AG08396 (cell line): Measurements from ENCODE around the gene ONECUT3.

Experiments
- DNase-seq: peaks from one replicate; pipeline ENCODE4 v3.0.0; 2012; ENCODE audit warnings: low spot score, mixed read lengths

ONECUT3 gene

DNA sequence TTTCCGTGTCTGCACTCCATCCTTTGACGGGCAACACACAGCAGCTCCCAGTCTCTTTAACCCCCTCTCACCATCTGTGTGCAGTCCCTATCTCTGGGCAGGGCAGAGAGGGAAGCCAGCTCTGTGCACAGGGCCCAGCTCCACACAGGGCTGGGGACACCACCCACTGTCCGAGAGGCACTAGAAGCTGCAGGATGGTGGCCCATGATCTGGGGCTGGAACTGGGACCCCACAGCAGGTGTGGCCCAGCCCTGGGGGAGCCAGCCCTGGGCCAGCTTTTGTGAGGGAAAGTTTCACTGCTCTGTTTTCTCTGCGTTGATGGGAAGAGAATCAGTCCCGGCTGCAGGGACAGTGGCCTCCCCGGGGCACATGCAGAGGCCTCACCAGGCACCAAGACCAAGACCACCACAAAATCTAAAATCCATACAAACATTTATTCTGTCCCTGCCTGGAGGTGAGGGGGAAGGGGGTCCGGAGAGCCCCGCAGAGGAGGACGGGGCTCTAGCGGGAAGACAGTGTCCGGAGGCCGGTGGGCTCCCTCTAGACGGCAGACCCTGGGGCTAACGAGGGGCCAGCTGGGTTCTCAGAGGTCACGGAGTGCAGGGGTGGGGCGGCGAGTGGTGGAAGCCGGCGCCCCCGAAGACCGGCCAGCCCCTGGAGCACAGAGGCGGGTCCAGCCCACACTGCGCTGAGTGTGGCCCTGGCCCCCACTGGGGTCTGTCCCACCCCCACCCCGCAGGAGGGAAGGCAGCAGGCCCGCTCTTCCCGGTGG is 61.7 kb downstream of the ONECUT3 start:
- no peak for DNase-seq

DNA sequence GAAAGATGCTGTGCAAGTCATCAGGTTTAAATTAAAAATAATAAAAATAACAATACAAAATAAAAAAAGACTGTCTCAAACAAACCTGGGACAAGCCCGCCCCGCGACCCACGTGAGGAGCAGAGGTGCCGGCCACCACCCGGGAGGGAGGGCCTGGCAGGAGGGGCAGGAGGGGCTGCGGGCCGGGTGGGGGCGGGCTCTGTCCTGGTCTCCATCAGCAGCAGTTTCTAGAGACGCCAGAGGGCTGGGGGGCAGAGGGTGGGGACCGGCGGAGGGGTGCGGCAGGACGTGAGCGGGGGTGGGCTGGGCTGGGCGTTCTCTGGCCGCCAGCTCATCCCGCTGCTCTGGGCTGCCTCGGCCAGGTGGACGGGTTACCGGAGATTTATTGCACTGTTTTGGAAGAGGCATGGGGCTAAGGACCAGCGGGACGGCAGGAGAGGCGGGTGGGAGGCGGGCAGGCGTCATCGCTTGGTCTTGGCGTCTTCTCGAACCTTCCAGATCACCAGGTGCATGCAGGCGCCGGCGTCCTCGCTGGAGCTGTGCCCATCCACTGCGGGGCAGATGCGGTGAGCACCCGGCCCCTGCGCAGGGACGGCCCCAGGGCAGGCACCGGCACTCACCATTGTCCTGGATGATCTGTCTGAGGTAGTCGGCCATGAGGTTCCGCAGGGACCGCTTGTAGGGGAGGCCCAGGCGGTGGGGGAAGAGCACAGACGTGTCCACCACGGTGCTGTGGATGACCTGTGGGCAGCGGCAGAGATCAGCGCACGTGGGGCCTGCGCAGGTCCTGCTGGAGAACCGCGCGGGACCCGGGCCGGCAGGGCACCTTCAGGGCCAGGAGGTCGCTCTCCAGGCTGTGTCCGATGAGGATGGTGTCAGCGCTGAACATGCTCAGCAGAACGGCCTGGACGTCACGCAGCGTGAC is 62.6 kb downstream of the ONECUT3 start:
- no peak for DNase-seq

DNA sequence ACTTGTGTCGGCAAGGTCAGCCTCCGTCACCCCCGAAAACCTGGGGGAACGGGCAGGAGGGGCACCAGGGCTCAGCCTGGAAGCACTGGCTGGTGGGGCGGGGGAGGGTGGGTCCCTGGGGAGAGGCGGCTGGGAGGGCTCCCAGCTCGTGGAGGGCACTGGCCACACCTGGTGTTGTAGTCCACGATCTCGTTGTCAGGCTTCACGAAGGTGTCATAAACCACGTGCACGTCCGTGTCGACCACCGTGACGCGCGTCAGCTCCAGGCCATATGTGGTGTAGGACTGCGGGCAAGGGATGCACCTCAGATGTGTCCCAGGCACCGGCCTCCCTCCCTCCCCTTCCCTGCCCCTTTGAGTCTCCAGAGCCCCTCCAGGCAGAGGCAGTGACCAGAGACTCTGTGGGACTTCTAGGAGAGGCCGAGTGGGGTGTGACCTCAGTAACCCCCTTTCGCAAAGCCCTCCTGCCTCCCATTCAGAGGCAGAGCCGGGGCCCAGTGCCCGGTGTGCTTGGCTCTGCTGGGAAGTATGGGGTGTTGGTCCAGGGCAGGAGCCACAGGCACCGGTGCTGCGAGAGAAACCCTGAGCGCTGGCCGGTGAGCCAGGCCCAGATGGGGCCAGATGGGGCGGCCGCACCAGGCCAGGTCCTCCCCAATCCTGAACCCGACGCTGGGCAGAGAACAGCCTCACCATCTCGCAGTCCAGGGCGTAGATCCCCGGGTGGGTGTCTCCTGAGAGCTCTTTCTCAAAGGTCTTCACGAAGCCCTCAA is 63.4 kb downstream of the ONECUT3 start:
- no peak for DNase-seq

DNA sequence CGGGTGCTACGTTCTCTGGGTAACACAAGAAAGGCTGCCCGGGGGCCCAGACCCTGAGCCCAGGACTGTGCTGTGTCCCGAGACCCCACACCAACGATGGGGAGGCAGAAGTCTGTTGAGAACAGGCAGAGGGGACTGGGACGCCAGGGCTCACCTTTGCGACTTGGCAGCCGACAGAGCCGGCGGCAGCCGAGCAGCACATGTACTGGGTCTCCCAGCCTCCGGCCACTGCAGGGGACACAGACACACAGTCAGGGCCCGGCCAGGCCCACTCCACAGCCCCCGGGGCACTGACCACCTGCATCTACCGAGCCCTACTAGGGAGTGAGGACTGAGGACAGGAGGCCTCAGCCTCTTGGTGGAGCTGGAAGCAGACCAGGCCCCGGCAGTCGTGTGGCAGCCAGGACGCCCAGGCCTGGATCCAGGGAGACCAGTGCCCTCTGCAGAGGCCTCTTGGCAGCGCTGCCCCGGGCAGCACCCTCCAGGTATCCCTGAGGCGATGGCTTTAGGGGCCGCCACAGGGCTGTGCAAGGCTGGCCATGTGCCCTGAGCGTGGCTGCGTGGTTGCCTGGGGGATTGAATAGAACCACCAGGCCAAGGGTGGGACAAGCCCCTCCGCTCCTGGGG is 64.4 kb downstream of the ONECUT3 start:
- no peak for DNase-seq

DNA sequence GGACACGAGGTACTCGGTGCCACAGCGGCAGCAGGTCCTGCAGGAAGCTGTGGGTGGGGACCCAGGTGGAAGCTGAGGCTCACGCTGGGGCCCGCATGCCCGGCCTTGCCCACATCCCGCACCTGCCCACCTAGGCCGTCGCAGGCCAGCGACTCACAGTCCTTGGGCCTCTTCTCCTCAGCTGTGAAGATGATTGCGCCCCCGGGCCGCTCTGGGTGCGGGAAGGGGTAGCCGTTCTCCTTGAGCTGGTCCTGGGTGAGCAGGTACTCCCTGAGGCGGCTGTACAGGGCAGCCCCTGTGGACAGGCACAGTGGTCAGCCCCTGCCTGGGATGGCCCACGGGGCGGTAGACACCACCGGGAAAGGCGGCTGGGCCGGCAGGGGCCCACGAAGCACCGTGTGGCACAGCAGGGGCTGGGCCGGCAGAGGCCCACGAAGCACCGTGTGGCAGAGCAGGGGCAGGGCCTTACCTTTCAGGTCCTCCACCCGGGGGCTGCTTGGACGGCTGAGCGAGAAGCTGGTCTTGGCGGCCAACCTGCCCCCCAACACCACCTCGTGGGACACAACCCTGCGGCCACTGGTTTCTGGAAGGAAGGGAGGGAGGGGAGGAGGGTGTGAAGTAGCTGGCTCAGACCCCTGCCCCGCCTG is 65.4 kb downstream of the ONECUT3 start:
- DNase-seq: no peak

DNA sequence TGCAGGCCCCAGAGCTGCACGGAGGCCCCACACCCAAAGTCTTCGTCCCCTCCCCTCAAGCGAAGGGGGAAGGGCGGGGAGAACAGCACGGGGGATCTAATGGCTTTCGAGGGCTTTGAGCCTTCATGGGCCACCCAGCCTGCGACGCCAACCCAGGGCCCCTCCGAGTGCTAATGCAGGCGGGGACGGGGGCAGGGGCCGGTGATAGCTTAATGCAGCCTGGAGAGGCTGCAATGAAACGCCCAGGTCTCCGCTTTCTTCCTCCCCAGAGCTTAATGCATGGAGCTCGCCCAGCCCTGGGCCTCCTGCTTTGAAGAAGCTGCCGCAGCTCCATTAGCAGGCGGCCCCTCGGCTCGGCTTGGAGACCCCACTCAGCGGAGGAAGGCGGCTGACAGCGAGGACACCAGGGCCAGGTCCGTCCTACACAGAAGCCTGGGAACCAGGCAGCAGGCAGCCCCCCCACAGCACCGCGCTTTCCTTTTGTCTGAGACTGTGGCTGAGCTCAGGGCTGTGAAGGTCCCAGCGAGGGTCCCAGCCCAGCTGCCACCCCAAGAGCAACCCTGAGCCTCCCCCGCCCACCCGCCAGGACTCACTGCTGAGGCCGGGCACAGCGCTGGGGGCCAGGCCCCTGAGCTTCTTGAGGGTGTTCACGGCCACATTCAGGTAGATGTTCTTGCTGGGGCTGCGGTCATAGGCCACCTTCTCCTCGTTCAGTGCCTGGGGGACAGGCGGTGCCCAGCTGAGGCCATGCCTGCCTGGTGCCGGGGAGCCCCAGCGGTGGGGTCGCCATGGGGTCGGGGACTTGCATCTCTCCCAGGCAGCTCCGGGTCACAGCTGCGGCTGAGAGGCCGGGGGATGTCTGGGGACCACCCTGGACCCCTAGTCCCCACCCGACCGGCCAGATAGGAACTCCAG is 66.3 kb downstream of the ONECUT3 start:
- no peak for DNase-seq

DNA sequence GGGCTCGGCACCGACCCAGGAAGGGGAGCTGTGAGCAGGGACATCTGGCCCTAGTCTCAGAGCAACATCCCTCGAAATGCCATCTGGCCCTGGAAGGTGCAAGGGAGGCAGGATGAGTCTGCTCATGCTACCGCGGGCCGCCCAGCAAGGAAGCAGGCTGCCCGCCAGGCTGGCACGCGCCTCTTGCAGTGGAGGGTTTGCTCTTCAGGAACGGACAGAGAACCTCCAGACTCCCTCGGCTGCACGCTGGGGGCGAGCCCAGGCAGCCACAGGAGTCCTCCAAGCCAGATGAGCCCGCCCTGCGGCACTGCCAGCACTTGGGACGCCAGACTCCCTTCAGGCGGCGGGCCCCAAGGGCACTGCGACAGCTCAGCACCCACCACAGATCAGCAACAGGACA is 68.9 kb downstream of the ONECUT3 start:
- DNase-seq: no peak

DNA sequence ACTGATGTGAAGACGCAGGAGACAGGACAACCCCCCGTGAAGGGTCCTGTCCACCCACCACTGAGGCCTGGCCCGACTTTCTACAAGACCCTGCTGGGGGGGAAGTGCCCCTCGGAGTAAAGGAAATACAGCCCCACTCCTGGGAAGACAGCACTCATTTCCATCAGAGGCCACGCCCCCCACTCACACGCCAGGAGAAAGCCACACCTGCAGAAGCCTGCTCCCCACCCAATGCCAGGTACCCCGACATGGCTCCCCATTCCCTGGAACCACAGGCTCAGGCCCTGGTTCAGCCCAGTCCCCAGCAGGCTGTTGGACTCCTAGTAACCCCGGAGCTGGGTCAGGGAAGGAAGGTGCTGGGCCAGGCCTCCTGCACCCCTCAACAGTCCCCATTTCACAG is 69.7 kb downstream of the ONECUT3 start:
- DNase-seq: no peak

DNA sequence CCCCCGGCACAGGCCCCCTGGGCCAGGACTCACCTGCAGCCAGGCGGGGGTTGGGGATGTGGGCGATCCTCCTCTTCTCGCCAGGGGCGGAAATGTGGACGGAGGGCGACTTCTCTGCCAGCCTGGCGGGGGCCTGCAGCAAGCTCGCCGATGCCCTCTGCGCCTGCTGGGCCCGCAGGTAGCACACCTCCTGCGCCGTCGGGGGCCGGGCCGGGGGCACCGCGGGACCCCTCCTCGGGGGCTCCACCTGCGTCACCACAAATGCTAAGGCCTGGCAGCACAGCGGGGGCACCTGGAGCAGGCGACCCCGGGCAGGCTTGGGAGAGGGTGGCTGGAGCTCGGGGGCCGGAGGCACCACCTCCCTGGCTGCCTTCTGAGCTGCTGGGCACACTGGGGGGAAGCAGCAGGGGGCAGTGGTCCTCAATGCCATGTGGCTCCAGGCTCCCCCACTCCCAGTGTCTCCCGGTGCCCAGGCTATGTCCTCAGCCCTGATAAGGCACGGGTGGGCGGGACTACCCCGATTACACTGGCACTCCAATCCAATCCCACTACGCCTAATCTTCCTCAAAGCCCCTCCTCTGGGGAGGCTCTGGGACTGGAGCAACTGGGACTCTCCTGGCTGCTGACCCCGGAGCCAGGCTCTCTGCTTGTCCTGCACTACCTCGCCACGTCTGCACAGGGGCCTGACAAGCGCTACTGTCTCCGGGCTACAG is 70.4 kb downstream of the ONECUT3 start:
- no peak for DNase-seq

DNA sequence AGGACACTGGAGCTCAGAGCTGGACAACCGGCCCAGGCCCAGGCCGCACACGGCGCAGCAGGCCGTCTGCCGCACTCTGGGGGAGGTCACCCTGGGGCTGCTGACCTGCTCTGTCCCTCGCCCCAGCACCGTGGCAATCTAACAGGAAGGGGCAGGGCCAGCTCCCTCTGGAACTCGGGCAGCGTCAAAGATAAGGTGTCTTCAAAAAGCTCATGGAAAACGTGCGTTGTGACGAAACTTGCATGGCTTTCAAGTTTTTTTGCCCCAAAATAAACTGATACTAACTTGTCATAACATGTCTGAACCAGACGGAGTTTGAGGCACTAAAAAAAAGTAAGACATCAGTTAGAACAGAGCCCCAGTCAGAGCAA is 70.9 kb downstream of the ONECUT3 start:
- no peak for DNase-seq

DNA sequence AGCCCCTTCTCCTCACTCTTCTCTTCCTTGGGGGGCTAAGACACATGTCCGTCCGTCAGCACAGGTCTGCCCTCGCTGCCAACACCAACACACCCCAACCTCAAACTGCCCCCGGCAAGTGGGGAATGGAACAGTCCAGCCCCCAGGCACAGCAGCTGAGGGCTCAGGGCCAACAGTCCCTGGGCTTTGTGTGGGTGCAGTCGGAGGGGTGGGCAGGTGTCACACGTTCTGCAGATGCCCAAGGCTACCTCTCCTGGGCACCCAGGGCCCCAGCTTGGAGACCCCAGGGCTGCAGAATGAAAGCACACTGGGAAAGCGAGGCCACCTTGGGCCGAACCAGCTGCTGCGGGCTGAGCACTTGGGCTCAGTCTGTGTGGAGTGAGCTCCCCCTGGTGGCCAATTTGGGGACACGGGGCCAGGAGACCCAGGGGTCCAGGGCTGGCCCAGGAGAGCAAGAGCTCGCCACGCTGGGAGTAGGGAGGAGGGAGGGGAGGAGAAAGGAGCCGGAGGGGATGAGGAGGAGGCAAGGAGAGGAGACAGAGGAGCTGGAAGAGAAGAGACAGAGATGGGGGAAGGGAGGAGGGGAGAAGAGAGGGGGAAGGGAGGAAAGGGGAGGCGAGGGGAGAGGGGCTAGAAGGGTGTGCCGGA is 72.7 kb downstream of the ONECUT3 start:
- DNase-seq: peak; percentile 96

DNA sequence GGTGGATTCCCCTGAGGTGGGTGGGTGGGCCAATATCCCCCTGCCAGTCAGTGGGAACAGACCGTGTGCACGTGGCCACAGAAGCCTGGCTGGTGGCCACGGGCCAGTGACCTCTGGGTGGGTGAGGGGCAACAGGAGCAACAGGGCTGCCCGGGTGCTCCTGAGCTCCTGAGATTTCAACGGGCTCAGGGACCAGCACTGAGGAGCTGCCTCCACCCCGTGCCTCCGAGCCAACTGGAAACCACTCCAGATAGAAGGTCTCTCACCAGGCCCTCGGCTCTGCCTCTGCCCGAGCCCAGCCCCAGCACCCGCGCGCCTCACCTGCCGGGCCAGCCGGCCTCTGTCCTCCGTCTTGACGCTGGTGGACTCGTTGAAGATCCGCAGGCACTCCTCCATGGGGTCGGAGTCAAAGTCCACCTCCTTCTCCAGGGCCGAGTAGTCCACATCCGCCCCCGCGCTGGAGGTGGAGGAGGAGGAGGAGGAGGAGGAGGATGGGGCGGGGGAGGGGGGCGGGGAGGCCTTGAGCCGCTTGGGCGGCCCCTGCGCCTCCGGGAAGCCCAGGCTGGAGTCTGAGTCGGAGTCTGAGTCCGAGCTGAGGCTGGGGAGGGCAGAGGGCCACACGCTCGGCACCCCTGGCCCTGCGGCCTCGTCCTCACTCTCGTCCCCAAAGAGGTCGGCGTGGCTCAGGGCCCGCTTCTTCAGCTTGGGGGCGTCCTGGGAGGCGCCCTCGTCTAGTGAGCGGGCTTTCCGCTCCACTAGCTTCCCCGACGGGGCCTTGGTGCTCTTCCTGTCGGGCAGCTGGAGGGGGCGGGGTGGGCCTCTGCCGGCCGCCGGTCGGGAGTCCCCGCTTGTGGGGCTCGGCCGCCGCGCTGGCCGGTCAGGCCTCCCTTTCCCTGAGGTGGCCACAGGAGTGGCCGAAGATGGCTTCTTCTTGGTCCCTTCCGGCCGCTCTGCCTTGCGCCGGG is 73.5 kb downstream of the ONECUT3 start:
- no peak for DNase-seq

DNA sequence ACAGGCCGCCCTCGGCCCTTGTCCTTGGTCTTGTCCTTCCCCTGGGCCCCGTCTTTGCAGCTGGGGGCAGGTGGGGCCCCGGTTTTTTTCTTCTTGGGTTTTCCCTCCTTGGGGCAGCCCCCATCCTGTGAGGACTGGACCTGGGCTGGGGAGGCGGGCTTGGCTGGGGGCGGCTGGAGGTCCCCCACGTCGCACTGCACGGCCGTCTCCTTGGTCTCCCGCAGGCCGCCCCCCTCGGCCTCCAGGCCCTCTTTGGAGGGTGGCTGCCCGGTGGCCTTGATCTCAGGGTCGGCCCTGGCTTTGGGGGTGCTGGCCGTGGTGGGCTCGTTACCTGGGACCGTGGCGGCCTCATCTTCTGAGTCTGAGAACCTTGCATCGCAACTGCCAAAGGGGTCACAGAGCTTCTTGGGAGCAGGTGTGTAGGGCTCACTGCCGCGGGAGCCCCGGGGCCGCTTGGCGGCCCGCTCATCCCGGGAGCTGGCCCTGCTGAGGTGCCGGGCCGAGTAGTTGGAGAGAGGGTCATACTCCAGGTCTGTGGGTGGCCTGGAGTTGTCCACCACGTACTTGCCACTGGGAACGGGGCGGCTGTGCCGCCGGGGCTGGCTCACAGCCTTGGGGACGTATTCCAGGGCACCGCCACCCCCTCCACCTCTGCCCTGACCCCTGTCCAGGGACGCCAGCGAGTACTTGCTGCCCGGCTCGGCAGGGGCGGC is 74.4 kb downstream of the ONECUT3 start:
- DNase-seq: no peak

DNA sequence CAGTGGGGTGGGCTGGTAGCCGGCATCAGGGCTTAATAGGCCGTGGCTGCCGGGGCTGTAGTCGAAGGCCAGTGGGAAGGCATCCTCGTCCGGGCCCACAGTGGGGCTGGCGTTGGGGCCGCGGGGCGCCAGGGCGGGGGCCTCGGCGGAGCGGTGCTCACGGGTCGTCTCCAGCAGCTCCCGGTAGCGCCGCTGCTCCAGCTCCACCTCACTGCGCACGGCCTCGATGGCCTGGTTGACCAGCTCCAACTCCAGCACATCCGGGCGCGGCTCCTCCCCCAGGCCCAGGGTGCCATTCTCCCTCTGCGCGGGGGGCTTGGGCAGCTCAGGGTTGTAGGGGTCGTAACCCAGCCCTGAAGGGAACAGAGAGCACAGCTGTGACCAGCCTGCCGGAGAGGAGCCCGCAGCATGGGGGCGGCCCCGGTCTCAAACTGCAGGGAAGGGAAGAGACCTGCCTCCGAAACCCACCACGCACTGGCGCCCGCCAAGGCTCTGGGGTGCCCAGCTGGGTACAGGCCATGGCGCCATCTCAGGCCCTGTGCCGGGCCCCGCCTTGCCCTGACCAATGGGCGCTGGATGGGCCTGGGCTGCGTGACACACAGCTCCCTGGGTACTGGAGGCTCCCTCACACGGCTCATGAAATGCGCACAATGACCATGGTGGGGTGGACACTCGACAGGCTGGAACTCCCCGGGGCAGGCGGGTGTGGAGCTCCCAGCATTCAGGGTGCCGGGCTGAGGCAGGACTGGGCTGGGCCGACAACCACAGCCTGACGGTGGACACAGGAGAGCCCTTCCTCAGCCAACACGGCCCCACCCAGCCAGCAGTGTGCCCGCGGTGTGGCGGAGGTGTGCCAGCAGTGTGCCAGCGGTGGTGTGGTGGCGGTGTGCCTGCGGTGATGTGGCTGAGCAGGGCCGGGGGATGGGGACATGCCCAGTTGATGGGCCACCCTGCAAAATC is 75.3 kb downstream of the ONECUT3 start:
- DNase-seq: no peak

DNA sequence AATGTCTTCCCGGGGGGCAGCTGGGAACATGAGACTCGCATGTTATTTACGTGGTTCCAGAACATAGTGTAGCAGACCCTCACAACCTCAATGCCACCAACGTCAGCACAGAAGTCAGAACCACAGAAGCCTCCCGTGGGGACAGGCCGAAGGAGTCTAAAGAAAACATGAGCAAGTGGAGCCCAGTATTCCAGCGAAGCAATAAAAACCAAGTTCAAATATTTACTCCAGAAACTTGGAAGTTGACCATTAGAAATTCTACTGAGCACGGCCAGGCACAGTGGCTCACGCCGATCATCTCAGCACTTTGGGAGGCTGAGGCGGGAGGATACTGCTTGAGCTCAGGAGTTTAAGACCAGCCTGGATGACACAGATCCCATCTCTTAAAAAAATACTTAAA is 76.7 kb downstream of the ONECUT3 start:
- no peak for DNase-seq

DNA sequence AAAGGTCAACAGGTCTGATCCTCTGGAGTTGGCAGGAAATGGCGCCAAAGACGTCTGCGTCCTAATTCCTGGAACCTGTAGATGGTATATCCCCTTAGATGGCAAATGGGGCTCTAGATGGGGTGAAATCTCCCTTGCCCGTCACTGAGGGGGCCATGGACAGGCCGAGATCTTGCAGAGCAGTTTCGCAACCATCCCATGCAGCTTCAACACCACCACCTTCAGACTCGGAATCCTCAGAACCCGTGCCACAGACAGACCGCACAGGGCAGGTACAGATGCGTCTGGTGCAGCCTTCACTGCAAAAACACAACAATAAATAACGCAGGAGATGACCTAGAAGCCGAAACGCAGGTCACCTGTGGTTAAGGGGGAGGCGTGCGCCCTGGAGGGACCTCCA is 77.3 kb downstream of the ONECUT3 start:
- no peak for DNase-seq
